ENCODE results near the gene NFE2L3.
"Not testable (repeated sequence)": the region's sequence is repeated elsewhere in the genome, so short reads cannot be mapped to it uniquely, and the experiment has no call there.

The NFE2L3 gene, protein sequence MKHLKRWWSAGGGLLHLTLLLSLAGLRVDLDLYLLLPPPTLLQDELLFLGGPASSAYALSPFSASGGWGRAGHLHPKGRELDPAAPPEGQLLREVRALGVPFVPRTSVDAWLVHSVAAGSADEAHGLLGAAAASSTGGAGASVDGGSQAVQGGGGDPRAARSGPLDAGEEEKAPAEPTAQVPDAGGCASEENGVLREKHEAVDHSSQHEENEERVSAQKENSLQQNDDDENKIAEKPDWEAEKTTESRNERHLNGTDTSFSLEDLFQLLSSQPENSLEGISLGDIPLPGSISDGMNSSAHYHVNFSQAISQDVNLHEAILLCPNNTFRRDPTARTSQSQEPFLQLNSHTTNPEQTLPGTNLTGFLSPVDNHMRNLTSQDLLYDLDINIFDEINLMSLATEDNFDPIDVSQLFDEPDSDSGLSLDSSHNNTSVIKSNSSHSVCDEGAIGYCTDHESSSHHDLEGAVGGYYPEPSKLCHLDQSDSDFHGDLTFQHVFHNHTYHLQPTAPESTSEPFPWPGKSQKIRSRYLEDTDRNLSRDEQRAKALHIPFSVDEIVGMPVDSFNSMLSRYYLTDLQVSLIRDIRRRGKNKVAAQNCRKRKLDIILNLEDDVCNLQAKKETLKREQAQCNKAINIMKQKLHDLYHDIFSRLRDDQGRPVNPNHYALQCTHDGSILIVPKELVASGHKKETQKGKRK

DNA sequence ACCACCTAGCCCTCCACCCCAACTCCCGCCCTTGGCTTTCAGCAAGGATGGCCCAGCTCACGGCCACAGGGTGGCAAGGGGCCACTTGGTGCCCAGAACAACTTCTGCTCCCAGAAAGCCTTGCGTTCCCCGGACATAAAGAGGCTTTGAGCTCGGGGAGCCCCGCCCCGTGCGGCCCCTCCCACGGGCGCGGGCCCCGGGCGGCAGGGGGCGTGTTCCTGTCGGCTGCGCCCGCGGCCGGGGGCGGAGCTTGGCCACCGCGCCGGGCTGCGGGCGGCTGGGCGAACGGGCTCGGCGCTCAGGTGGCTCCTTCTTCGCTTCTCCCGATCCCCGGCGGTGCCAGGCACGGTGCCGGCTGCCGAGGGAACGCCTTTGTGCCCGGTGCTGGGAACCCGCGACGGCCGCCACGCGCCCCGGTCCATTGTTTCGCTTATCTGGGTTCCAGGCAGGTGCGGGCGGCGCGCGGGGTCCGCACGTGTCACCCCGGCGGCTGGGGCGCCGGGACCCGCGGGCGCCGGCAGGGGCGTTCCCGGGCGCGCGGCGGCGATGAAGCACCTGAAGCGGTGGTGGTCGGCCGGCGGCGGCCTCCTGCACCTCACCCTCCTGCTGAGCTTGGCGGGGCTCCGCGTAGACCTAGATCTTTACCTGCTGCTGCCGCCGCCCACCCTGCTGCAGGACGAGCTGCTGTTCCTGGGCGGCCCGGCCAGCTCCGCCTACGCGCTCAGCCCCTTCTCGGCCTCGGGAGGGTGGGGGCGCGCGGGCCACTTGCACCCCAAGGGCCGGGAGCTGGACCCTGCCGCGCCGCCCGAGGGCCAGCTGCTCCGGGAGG, at the start of gene NFE2L3:
Gene NFE2L3, plus strand, starts transcription at position 246 of the 829 bp plus-strand sequence. Its CDS starts 301 bp downstream, at position 547.
- peak; percentile 80 to 86 for DNase-seq

DNA sequence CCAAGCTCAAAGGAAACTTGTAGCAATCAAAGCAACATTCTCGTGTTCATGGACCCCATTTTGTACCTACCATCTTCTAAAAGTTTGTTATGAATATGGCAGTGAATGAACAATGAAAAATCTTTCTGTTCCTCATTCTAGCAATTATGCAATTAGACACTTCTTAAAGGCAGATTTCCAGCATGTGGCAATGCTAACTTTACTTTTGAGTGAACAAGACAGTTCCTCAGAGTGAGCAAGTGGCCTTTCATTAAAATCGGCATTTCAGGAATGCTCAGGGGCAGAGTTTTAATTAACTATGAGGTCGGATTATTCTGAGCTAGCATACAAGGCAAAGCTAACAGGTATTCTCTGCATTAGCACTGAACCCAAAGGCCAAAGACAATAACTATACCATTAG, 48.4 kb upstream of the NFE2L3 start:
- no peak for DNase-seq

DNA sequence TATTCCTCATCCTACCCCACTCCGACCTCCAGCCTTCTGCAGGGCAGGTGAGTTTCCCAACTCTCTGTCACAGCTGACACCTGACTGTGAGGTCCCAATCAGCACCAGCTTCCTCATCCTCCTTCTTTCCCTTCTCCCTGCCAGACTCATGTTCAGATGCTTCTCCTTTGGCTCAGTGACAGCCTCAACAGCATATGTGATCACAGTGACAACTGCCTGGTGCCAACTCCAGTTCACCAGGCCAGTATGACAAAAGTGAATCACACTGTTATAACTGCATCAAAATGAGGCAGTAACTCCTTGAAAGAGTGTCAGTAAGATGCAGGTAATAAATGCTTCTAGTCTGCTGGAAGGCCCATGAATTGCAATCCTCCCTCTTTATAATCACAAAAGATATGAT, 46.8 kb upstream of the NFE2L3 start:
- no peak for DNase-seq

DNA sequence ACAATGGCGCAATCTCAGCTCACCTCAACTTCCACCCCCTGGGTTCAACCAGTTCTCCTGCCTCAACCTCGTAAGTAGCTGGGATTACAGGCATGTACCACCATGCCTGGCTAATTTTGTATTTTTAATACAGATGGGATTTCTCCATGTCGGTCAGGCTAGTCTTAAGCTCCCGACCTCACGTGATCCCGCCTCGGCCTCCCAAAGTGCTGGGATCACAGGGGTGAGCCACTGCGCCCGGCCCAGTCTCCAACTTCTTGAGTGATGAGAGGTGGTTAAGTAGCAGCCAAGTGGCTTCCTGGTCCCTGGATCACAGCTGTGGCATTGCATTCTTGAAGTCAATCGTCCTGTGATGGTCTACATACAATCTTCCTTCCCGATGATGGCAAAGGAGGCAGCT, 46.1 kb upstream of the NFE2L3 start:
- DNase-seq = no peak

DNA sequence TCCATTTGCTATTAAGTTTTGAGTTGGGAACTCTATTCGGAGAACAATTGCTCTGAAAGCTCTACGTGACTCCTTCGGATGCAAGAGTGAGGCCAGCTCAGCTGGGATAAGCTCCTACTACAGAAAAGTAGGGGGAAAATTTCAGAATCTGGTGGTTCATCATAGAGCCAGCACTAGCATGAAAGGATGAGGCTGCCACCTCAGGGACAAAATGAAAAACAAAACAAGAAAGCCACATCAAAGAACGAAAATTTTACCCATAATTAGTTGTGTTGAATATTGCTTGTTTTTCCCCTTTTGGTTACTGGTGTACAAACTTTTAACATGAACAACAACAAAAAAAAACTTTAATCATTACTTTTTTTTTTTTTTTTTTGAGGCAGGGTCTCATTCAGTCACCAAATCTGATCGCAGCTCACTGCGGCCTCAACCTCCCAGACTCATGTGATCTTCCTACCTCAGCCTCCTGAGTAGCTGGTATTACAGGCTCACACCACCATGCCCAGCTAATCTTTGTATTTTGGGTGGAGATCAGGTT, 39.7 kb upstream of the NFE2L3 start:
- no peak for DNase-seq

DNA sequence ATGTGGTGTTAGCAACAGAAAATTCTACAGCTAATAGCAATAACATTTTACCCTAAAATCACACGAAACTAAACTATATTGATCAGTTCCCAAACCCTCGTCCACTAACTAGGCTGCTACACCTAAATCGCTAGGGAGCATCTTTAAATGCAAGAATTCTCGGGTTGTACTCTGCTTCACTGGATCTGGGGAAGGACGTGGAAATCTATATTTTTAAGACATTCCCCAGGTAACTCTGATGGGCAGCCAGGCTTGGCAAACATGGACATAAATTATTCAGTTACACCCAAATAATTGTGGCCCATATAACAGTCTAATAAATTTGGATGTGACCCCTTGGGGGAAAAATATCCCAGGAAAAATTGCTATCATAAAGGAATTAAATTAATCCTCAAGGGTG, 36.3 kb upstream of the NFE2L3 start:
- no peak for DNase-seq

DNA sequence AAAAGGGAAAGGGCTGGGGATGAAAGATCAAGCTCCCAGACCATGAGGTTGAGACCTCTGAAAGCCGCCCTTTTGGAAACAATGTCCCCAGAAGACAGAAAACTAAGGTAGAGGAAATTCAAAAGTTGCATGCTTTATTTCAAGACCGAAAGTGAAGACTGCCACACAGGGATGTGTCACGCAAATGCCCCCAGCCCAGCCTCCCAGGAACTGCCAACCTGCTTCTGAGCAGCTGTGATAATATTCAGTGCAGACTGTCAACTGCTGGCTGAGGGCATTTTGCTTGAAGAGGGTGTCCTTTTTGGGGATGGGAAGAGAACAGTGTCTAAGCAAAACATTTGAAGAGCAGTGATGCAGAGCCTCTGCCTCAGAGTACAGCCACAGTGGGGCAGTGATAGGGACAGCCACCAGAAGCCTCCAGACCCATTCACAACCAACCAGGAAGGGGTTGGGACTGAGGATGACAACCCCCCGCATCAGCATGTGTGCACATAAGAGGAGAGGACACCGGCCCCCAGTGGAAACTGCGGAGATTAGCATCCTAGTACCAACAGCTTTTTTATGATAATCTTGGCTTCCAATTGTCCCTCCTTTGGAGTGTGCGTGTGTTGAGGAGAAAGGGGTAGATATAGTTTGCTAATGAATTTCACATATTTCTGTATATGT, 34.7 kb upstream of the NFE2L3 start:
- no peak for DNase-seq

DNA sequence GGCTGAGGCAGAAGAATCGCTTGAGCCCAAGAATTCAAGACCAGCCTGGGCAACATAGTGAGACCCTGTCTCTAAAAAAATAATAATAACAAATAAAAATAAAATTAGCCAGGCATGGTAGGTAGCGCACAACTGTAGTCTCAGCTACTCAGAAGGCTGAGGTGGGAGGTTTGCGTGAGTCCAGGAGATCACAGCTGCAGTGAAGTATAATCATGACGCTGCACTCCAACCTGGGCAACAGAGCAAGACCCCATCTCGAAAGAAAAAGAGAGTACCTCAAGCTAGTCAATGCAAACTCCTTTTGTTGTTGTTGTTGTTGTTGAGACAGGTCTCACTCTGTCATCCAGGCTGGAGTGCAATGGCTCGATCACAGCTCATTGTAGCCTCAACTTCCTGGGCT, 34.0 kb upstream of the NFE2L3 start:
- no peak for DNase-seq

DNA sequence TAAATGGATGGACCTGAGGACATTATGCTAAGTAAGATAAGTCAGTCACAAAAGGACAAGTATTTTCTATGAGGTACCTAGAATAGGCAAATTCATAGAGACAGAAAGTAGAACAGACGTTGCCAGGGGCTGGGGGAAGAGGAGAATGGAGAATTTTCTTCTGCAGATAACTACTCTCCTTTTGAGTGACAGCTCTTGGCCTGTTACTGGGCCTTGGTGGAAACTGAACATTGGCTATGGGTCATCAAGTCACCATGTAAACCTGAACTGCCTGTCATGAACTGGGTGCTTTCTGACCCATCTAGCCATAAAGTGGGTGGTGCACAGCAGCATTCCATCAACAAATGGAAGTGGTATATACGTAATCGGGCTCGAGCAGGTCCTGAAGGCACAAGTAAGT, 29.3 kb upstream of the NFE2L3 start:
- no peak for DNase-seq

DNA sequence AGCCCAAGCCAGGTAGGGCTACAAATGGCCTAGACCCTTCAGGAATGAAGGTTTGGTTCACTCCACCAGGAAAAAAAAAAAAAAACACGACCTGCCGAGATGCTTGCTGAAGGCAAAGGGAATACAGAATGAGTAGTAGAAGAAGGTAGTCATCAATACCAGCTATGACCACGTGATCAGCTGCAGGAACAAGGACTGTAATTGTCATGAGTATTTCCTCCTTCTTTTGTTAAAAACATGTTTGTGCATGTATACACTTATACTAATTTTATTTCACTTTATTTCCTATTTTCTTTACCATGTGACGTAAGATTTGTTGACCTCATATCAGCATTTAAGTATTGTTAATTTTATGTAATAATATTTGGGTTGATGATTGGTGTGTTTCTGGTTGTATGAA, 27.2 kb upstream of the NFE2L3 start:
- not testable (repeated sequence) for DNase-seq

DNA sequence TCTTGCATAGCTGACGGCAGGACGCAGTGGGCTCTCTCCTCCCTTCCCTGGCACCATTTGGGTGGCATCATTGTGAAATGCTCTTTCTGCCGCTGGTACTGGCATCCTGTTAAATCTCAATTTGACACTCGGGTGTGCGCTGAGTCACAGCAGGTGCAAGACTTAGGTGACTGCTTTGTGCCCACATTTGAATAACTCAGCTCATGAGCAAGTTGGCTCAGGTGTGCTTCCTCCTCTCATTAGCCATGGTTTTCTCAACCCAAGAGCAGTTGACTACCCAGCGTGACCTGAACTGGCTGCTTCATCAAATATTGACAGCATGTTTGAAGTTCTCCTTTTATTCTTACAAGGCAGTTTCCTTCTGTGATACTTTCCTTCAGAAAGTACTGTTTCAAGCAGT, 24.6 kb upstream of the NFE2L3 start:
- no peak for DNase-seq

DNA sequence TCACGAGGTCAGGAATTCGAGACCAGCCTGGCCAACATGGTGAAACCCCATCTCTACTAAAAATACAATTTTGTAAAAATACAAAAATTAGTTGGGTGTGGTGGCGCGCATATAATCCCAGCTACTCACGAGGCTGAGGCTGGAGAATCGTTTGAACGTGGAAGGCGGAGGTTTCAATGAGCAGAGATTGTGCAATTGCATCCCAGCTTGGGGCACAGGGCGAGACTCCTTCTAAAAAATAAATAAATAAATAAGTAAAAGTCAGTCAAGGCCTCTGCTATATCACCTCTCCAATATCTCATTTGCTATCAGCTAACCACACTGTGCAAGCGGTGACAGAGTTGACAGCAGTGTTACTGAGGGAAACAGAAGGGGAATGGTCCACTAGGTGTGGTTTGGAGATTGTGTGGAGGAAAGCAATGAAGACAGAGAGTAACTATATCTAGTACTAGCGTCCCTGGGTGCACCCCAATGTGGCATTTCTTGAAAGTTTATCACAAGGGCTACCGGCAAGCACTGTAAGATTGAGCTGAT, 20.9 kb upstream of the NFE2L3 start:
- DNase-seq = no peak

DNA sequence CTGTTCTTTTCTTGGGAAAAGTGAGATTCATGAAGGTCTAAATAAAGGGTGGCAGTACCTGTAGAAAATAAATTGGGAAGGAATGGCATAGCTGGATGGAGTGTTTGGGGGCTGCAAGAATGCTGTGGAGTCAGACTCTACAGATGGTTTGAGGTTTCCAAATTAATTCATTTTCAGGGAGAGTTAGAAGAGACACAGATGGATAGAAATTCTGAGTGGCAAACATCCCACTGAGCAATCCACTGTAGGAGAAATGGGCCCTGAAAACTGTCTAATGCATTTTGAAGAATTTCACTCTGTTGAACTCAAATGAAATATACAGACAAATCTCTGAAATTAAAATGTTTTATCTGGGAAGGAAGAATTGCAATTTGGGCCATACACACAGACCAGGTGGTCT, 16.9 kb upstream of the NFE2L3 start:
- DNase-seq = no peak

DNA sequence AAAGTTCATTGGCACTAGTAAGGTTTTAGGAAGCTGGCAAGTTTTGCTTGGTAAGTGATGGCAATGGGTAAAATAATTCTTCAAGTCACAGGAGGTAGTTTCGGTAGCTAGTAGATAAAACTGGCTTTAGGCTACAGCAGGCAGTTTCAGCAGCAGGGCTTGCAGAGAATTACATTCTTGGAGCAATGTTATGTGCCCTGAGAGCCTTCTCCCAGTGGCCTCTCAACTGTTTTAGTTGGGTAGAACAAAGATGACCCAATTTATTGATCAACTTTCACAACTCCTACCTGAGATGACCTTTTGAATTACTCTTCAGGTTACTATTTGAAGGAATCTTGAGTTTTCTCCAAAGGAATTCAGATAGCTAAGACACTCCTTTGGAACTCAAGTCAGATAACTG, 16.4 kb upstream of the NFE2L3 start:
- DNase-seq = no peak

DNA sequence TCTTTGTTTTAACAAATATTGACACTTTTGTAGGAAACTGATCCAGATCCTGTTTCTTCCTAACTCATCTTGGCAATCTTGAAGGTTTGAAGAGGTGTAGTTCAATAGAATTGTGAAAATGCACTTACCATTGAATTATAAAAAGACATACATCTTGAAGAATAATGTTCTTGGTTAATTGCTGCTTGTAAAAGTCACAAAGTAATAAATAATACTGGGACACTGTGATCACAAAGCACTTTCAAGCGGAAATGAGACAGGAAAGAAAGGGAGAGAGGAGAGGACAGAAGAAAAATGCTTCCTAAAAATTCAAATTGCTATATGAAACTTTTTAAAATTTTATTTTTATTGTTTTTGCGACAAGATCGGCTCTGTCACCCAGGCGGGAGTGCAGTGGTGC, 15.2 kb upstream of the NFE2L3 start:
- no peak for DNase-seq

DNA sequence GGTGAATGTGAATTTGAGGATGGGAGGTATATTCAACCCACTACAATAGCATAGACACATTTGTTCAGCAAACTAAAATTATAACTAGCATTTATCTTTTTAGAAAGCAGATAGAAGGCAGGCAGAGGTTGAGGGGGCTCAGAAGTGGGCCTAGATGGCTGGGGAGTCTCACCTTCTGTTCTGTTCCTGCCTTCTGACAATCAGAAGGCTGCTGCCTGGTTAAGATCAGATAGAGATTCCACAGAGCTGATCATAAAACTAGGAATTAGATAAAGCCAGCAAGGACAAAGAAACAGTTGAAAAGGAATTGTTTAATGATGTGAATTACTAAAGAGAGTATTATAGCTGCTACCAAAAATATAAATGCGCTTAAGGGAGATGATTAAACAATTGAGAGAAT, 11.6 kb upstream of the NFE2L3 start:
- DNase-seq = no peak

DNA sequence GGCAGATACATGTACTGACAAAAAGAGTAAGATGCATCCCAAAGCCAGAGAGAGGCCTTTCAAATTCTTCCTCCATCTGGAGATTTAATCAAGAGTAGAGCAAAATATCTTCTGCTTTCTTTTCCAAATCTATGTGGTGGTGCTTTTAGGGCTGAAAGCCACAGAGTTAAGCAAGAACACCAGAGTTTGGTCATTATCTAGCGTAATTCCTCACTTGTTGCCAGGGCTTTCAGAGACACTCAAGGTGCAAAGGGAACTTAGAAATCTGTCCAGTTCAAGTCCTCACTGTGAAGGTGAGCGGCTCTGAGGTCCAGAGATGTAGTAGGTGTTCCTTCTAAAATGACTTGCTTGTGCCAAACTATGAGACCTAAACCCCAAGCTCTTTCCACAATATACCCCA, 10.9 kb upstream of the NFE2L3 start:
- no peak for DNase-seq

DNA sequence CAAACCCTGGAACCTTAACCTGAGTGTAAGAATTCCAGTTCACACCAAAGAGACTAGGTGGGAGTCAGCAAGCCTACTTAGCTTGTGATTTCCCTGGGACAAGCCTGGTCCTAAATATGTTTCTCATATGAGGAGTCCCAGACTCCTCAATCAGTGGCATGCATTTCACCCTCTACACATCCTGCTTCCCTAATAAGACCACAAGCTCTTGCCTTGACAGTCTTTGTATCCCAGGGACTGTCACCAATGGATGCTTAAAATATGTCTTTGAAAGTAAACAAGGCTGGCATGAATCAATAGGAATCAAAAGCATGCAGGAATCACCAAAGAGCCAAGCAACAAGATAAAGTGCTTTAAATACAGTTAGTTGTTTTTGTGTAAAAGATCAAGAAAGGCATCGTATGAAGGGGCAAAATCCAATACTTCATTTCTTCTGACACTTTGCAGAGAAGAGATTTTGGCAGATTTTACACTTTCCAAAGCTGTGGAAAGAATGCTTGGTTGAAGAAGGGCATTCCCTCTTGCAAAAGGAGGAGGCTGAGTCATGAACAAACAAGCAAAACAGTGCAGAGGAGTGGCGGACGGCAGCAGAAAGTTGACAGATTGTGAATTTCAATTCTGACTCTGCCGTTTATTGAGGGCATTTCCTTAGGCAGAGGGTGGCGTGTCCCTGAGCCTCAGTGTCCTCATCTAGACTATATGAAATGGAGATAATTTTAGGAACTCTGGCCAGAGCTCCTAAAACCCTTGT, 8.5 kb upstream of the NFE2L3 start:
- DNase-seq = no peak

DNA sequence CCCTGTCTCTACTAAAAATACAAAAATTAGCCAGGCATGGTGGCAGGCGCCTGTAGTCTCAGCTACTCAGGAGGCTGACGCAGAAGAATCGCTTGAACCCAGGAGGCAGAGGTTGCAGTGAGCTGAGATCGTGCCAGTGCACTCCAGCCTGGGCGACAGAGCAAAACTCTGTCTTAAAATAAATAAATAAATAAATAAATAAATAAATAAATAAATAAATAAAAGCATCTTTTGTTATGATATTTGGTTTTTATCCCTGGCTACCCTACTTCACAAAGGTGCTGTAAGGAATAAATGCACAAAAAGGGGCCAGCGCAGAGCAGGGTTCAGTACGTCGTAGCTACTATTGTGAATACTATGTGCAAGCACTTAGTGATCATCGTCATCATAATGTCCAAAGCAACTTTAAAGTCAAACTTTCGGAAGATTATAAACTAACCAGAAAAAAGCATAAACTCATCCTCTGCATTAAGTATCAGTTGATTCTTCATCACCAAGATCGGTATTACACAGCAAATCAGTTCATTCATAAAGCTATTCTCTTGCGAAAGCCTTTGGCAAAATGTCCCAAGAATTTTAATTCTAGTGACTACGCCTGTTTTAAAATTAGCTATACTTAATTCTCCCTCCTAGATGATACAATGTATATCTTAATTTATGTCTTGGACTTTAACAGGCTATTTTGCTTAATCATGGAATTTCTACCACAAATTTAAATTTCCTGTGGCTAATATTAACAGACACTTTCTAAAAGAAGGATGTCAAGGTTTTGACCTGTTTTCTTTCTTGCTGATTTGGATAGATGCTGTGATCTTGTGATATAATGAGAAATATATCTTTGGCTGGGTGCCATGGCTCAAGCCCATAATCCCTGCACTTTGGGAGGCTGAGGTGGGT, 7.6 kb upstream of the NFE2L3 start:
- no peak for DNase-seq

DNA sequence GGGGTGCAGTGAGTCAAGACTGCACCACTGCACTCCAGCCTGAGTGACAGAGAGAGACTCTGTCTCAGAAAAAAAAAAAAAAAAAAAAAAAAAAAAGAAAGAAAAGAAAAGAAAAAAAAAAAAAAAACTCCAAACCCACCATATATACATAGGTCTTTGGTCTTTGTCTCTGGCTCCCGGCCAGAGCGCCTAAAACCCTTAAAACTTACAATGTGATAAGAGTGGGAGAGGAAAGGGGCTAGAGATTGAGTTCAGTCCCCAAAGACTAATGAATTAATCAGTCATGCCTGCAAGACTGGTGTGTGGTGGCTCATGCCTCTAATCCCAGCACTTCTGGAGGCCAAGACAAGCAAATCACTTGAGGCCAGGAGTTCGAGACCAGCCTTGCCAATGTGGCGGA, 6.8 kb upstream of the NFE2L3 start:
- DNase-seq = no peak

DNA sequence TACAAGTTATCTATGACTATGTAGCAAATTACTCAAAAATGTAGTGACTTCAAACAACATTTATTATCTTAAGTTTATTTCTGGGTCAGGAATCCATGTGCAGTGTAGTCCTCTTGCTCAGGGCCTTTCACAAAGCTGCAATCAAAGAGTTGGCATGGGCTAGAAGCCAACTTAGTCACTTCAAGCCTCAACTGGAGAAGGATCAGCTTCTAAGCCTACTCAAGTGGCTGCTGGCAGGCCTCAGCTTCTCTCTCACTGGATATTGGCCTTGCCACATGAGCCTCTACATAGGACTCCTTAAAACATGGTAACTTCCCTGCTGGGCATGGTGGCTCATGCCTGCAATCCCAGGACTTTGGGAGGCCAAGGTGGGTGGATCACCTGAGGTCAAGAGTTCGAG, 5.0 kb upstream of the NFE2L3 start:
- DNase-seq = no peak

Data from stimulated activated CD4-positive, alpha-beta T cell treated with anti-CD3 and anti-CD28 coated beads, Interleukin-4, amount 100 ng/mL, for 4 hours (primary cell).